A673 (cell line): ENCODE results near the gene C8B.

ENCODE experiments used
- EZH2 ChIP-seq: fragments of 200-600 bp; sonication (generic); IDR thresholded peaks from 2 replicates; pipeline ENCODE4 v1.6.1; 2017; ENCODE audit warnings: borderline replicate concordance, low read depth, mild to moderate bottlenecking, mixed read lengths, antibody characterized with exemption, low read length; ENCODE audit not compliant: poor library complexity, severe bottlenecking
- TF ChIP-seq, protein P1 (sequence below): fragments of 300-800, 200-600 bp; sonication (generic); conservative IDR thresholded peaks from 2 replicates; pipeline ENCODE4 v1.5.1; 2017; ENCODE audit warnings: low read depth, mild to moderate bottlenecking, antibody characterized with exemption, low read length, moderate library complexity, mixed read lengths

DNA sequence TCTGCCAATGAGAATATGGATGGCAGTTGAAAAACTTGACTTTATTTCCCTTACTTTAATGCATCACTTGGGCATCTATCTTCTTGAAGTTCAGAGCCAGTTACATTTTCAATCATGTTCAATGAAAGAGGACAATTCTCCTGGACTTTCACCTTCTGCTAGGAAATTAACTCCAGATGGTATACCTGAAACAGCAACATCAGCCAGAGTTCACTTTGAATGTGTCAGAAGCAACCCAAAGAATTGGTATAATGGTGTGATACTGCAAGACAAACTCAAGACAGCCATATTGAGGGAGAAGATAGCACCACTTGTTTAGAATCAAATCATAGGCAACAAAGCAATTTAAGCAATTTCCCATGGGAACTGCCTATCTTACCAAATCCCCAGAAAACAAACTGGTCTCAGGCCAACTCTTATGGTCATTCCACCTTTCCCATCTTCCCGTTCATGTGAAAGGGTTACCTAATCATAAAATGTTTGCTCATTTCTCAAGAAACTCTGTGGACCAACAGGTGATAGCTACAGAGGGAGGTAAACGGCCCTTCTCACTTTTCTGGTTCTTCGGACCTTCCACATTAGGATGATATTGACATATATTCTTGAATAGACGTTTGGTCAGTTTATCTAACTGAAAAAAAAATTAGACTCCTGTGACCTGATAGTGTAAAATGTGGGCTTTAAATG is 29.7 kb upstream of the C8B start:
- TF ChIP-seq, protein P1, sequence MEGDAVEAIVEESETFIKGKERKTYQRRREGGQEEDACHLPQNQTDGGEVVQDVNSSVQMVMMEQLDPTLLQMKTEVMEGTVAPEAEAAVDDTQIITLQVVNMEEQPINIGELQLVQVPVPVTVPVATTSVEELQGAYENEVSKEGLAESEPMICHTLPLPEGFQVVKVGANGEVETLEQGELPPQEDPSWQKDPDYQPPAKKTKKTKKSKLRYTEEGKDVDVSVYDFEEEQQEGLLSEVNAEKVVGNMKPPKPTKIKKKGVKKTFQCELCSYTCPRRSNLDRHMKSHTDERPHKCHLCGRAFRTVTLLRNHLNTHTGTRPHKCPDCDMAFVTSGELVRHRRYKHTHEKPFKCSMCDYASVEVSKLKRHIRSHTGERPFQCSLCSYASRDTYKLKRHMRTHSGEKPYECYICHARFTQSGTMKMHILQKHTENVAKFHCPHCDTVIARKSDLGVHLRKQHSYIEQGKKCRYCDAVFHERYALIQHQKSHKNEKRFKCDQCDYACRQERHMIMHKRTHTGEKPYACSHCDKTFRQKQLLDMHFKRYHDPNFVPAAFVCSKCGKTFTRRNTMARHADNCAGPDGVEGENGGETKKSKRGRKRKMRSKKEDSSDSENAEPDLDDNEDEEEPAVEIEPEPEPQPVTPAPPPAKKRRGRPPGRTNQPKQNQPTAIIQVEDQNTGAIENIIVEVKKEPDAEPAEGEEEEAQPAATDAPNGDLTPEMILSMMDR = no peak
- TF ChIP-seq EZH2 = no peak
